Fibroblast of pulmonary artery (primary cell): ENCODE results near the gene TGM2.

Source experiments
- DNase-seq: peaks from one replicate; pipeline ENCODE4 v3.0.0-alpha.2; 2010; ENCODE audit warnings: low read depth
- H3K4me3 ChIP-seq: replicated peaks from 2 replicates; pipeline ENCODE4 v1.5.1; 2011; ENCODE audit warnings: low read depth, mild to moderate bottlenecking, control low read depth, low read length, moderate library complexity
- TF ChIP-seq, protein P1 (sequence below): IDR thresholded peaks from 2 replicates; pipeline ENCODE4 v1.5.1; 2011; ENCODE audit warnings: mild to moderate bottlenecking, control low read depth, low read length, inconsistent platforms; ENCODE audit errors: missing control alignments

The TGM2 gene

DNA sequence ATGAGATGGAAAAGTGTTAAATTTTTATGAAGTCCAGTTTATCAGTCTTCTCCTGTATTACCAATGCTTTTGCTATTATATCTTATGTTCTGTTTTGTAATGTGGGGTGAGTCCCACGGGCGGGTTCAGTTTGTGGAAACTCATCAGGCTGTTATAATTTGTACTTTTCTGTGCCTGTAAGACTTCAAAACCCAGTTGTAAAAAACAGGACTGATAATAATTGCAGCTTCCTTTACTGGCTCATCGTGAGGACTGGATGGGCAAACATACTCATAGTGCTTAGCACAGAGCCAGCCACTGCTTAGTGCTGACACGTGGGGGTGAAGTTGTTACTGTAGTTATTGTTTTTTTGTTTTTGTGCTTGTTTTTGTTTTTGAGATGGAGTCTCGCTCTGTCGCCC, 45.6 kb downstream of the TGM2 start:
- TF ChIP-seq, protein P1, sequence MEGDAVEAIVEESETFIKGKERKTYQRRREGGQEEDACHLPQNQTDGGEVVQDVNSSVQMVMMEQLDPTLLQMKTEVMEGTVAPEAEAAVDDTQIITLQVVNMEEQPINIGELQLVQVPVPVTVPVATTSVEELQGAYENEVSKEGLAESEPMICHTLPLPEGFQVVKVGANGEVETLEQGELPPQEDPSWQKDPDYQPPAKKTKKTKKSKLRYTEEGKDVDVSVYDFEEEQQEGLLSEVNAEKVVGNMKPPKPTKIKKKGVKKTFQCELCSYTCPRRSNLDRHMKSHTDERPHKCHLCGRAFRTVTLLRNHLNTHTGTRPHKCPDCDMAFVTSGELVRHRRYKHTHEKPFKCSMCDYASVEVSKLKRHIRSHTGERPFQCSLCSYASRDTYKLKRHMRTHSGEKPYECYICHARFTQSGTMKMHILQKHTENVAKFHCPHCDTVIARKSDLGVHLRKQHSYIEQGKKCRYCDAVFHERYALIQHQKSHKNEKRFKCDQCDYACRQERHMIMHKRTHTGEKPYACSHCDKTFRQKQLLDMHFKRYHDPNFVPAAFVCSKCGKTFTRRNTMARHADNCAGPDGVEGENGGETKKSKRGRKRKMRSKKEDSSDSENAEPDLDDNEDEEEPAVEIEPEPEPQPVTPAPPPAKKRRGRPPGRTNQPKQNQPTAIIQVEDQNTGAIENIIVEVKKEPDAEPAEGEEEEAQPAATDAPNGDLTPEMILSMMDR = no peak
- H3K4me3 ChIP-seq = no peak overlapping the region
- no peak for DNase-seq

DNA sequence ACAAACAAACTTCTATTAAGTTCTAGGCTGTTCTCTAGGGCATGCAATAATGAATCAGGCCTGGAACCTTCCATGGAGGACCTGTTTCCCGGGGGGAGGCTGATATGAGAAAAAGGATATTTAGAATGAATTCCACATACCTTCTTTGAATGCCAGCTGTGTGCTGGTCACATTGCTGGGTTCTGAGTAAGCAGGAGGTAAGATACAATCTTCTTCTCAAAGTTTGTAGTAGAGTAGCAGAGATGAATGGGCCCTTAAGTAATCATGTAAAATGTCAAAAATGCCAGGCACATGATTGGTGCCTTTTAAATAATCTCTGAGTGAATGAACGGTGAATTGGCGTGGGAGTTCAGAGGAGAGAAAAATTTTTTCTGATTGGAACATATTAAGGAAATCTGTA, 47.4 kb downstream of the TGM2 start:
- DNase-seq = peak; percentile 80
- TF ChIP-seq, protein P1 = no peak
- no peak overlapping the region for H3K4me3 ChIP-seq

DNA sequence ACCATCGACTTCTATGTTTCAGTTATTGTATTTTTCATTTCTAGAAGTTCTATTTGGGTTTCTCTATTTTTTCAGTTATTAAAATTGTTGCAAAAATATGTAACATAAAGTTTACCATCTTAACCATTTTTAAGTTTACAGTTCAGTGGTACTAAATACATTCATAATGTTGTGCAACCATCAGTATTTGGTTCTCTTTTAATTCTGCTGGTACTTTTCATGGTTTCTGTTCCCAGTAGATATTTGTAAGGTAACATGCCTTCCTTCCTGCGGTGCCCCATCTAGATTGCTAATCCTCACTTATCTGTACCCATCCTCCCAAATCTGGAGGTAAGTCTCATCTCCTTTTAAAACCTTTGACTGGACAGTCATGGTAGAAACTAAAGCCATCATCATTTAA, 47.9 kb downstream of the TGM2 start:
- DNase-seq = no peak
- H3K4me3 ChIP-seq = no peak overlapping the region
- TF ChIP-seq, protein P1 = no peak

DNA sequence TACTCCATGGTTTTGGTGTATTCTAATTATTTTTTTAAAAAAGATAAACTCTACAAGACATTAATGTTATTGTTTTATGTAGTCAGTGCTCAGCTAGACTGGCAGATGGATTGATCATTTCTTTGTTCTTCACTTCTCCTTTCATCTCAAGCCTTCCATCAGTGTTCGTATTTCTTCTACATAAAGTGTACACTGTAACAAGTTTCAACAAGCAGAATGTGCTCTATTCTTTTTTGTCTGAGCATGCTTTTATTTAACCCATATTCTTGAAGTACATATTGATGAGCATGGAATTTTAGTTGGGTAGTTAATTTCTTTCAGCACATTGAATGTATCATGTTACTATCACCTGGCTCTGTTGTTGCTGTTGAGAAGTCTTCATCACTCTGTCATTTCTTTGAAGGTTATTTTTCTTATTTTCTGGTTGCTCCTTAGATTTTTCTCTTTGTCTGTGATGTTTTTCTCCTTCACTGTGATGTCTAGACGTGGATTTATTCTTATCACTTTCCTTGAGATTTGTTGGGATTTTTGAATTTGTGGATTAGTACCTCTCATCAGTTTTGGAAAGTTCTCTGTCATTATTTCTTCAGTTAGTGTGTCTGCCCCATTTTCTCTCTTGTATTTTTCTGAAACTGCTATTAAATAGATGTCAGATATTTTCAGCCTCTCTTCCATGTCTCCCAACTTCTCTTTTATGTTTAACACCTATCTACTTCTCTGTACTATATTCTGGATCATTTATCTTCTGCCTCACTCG, 48.5 kb downstream of the TGM2 start:
- DNase-seq = no peak
- TF ChIP-seq, protein P1 = no peak
- no peak overlapping the region for H3K4me3 ChIP-seq

DNA sequence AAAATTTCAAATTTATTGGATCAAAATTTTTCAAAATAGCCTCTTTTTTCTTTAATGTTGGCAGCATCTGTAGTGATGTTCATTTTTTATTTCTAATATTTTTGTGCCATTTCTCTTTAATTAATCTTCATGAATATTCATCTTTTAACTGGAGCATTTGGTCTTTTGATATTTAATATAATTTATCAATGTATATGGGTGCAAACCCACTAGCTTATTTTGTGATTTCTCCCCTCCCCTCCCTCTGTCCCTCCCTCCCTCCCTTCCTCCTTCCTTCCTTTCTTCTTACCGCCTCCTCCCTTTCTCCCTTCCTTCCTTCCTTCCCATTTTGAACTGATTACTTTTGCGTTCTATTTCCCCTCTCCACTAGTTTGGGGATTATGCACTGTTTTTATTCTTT, 49.2 kb downstream of the TGM2 start:
- TF ChIP-seq, protein P1 = no peak
- DNase-seq = no peak
- no peak overlapping the region for H3K4me3 ChIP-seq

DNA sequence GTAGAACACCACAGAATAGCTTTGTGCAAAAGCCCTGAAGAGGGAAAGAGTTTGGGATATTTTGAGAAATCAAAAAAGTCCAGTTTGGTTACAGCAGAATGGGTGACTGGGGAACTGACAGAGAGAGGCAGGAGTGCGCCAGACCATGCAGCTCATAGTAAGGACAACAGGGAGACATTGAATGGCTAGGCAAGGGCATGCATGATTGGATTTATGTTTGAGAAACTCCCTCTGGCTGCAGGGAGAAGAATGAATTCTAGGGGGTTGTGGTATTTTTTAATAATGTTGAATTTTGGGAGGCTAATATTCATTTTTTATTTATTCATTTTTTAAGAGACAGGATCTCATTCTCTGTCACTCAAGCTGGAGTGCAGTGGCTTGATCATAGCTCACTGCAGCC, 49.9 kb downstream of the TGM2 start:
- no peak for DNase-seq
- TF ChIP-seq, protein P1 = peak; percentile 3
- no peak overlapping the region for H3K4me3 ChIP-seq

DNA sequence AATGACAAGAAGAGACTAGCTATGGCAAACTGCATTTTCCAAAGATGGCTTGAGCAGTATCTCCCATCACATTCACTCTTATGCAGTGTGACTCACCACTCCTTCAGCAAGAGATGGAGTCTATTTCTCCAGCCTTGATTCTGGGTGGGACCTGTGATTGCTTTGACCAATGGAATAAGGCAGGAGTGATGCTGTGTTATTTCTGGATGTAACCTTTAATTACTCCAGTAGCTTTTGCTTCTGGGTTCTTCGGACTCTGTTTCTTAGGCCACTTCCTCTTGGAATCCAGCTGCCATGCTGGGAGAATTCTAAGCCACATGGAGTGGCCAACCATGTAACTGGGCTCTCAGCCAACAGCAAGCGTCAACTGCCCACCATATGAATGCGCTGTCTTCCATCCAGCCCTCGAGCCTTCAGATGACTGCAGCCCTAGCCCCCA, 50.7 kb downstream of the TGM2 start:
- peak; percentile 63 for DNase-seq
- TF ChIP-seq, protein P1 = no peak
- no peak overlapping the region for H3K4me3 ChIP-seq
